ENCODE results near the gene UTS2R. TPM values are rescaled to one million over a fixed set of nuclear protein-coding genes. Genes with fewer than 3 reads are reported as not detected.

The UTS2R gene
- polyA plus RNA-seq, 1 experiment: not detected

DNA sequence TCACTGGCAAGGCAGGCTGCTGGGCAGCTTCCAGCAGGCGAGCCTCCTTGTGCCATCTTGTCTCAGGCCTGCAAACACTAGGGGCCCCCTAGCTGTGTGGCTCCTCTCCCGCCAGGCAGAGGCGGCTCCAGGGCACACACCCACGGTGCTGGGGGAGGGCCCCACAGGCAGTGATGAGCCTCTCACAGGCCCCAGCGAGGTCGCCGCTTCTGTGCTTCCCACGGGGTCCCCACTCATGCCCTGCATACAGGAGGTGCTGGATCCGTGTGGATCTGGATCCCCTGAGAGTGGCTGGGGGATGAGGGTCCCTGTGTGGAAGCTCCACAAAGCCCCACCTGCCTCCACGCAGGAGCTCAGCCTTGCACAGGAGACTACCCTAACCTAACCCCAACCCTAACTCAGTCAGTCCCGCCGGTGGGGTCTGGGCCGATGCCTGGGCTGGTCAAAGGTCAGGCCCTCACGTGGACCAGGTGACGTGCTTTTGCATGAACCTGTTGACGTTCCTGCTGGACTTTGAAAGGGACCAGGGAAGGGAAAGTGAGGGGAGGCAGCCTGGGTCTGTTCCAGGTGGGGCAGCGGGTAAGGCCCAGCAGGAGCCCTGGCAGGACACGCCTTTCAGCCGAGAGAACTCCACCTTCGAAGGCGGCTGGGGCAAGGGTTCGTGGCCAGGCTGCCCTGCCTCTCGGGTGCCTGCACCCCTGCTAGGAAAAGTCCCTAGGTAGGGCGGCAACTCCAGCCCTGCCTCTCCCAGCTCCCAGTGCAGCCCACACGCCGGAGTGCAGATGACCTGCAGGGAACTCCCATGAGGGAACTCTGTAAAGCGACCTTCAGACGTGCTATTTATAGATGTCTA is 43.2 kb upstream of the UTS2R start:
- DNase-seq (ENCODE audit: low read depth): no peak
- no peaks in the 10 kb centered on the region; the same call in 1 of the 2 replicates for H3K36me3 ChIP-seq (ENCODE audit: control insufficient read depth, insufficient read depth, low read length)
- TF ChIP-seq, protein P1, sequence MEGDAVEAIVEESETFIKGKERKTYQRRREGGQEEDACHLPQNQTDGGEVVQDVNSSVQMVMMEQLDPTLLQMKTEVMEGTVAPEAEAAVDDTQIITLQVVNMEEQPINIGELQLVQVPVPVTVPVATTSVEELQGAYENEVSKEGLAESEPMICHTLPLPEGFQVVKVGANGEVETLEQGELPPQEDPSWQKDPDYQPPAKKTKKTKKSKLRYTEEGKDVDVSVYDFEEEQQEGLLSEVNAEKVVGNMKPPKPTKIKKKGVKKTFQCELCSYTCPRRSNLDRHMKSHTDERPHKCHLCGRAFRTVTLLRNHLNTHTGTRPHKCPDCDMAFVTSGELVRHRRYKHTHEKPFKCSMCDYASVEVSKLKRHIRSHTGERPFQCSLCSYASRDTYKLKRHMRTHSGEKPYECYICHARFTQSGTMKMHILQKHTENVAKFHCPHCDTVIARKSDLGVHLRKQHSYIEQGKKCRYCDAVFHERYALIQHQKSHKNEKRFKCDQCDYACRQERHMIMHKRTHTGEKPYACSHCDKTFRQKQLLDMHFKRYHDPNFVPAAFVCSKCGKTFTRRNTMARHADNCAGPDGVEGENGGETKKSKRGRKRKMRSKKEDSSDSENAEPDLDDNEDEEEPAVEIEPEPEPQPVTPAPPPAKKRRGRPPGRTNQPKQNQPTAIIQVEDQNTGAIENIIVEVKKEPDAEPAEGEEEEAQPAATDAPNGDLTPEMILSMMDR (IDR thresholded peaks at IDR 0.05; ENCODE audit: insufficient read depth, low read depth, low read length): no peak
- CTCF ChIA-PET: interaction anchor here (0.8 kb wide), 1 partner anchor 298 kb away, joined by 3 read pairs; no protein-coding TSS in a partner anchor
- POLR2A ChIA-PET: no interaction called here
- H3K4me3 ChIP-seq (ENCODE audit: low read depth, low read length): no peak overlapping the region
- H3K27me3 ChIP-seq (ENCODE audit: control insufficient read depth, insufficient read depth, low read length): 0 out of 2 replicates have a peak, but pooled peaks cover 1% of the 10 kb centered on the region

DNA sequence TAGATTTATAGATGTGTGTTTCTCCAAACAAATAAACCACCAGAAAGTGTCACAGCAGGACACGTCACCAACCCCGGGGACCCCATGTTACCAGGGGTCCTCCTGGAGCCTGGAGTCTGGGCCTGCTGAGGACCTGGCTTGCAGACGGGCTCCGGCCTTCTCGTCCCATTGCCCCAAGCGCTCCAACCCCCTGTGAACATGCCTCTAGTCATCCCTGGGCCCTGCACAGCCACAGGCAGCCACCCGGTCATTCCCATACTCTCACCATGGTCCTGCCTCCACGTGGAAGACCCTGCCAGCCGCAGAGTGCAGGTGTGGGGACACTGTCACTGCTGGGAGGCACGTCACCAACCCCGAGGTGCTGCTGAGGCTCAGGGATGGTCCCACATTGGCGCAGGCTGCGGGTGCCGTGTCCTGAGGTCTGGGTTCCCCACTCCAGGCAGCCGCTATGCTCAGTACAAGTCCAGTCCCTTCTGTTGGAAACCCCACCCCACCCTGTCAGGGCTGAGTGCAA is 42.5 kb upstream of the UTS2R start:
- H3K27me3 ChIP-seq (ENCODE audit: control insufficient read depth, insufficient read depth, low read length): 0 out of 2 replicates have a peak, but pooled peaks cover 1% of the 10 kb centered on the region
- no peak overlapping the region for H3K4me3 ChIP-seq (ENCODE audit: low read depth, low read length)
- TF ChIP-seq, protein P1 (IDR thresholded peaks at IDR 0.05; ENCODE audit: insufficient read depth, low read depth, low read length): no peak
- CTCF ChIA-PET: interaction anchor here (0.8 kb wide), 1 partner anchor 298 kb away, joined by 3 read pairs; no protein-coding TSS in a partner anchor
- POLR2A ChIA-PET: no interaction called here
- no peaks in the 10 kb centered on the region; the same call in 1 of the 2 replicates for H3K36me3 ChIP-seq (ENCODE audit: control insufficient read depth, insufficient read depth, low read length)
- no peak for DNase-seq (ENCODE audit: low read depth)

DNA sequence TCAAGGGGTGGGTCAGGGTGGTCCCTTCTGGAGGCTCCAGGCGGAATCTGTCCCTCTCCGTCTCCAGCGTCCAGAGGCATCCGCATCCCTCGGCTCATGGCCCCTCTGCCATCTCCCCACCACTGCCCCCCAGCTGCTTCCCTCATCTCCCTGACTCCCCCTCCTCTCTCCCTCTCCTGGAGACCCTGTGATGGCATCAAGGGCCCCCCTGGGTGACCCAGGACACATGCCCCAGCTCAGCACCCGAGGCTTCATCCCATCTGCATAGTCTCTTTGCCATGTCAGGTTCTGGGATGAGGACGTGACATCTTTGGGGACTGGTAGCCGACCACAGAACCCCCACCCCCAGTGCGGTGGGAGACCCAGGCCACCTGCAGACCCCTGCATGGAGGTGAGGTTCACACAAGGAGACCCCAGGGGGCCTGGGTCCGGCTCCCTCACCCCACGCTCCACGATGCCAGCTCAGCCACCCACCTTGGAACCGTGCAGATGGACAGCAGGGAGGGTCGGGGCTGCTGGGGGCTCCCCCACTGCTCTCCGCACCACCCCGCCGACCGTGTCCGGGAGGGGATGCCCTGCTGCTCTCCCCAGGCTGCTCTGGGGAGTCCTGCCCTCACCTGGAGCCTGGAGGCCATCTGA is 41.8 kb upstream of the UTS2R start:
- H3K36me3 ChIP-seq (ENCODE audit: control insufficient read depth, insufficient read depth, low read length): no peaks in the 10 kb centered on the region; the same call in 1 of the 2 replicates
- no peak overlapping the region for H3K4me3 ChIP-seq (ENCODE audit: low read depth, low read length)
- TF ChIP-seq, protein P1 (IDR thresholded peaks at IDR 0.05; ENCODE audit: insufficient read depth, low read depth, low read length): no peak
- DNase-seq (ENCODE audit: low read depth): no peak
- 0 out of 2 replicates have a peak, but pooled peaks cover 1% of the 10 kb centered on the region for H3K27me3 ChIP-seq (ENCODE audit: control insufficient read depth, insufficient read depth, low read length)
- ChIA-PET POLR2A (no interaction called here), CTCF (interaction anchor here (1.1 to 2.7 kb wide), 3 partner anchors 8 to 31 kb away, joined by 3 to 10 read pairs (median 8); no protein-coding TSS in a partner anchor)

DNA sequence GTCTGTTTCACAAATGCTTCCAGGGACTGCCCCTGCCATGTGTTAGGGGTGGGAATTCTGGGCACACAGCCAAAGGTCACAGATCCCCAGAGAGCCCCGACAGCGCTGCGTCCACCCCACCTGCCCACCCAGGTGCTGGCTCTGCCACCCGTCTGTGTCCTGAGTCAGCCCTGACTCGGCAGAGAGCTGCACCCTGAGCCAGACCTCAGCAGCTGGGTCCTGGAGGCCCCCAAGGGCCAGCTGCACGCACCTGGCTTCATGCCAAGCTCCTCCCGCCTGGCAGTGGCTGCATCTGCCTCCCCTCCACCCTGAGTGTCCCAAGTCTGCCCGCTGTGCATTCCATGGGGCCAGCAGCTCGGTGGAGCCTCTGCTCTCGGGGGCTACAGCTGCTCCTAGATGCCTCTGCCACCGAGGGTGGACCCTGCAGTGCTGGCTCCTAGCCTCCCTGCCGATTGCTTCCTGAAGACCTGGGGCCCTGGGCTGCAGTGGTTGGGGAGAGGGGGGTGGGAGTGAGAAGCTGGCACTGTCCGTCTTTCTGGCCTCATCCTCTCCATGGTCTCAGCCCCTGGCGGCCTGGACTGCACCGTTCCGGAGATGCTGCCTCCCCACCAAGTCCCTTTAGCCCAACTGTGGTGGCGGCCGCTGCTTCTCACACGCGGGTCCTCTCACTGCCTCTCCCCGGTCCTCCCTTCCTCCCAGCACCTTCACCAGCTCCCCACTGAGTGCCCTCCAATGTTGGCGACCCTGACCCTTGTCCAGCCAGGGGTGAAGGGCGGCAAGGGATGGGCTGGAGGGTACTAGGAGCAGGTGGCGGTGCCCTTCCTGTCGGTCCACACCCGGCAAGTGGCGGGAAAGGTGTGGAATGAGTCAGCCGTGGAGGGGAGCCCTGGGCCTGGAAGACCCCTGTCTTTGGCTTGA is 41.0 kb upstream of the UTS2R start:
- POLR2A ChIA-PET: no interaction called here
- H3K36me3 ChIP-seq (ENCODE audit: control insufficient read depth, insufficient read depth, low read length): no peaks in the 10 kb centered on the region; the same call in 1 of the 2 replicates
- CTCF ChIA-PET: interaction anchor here (1.1 to 2.7 kb wide), 4 partner anchors 9 to 32 kb away, joined by 3 to 10 read pairs (median 6); no protein-coding TSS in a partner anchor
- DNase-seq (ENCODE audit: low read depth): no peak
- H3K27me3 ChIP-seq (ENCODE audit: control insufficient read depth, insufficient read depth, low read length): 0 out of 2 replicates have a peak, but pooled peaks cover 1% of the 10 kb centered on the region
- no peak overlapping the region for H3K4me3 ChIP-seq (ENCODE audit: low read depth, low read length)
- TF ChIP-seq, protein P1 (IDR thresholded peaks at IDR 0.05; ENCODE audit: insufficient read depth, low read depth, low read length): peak; percentile 18; the same call in 1 of the 2 replicates

Data from BJ (cell line).